Mesenteric fat pad (tissue), 1 donor: ENCODE measurements around the gene RSRC1. TPM values are rescaled to one million over a fixed set of nuclear protein-coding genes. Genes with fewer than 3 reads are reported as not detected.
"Not testable (repeated sequence)": the region's sequence is repeated elsewhere in the genome, so short reads cannot be mapped to it uniquely, and the experiment has no call there.

Source experiments
- DNase-seq: peaks from one replicate; pipeline ENCODE4 v3.0.0-alpha.2; 2020; ENCODE audit warnings: low spot score
- total RNA-seq: library from RNA; stranded (reverse); fragmentation: NEBNext Ultra II Directional; extraction: Animal tissue kit (Norgen Biotek cat#: 25700); gene quantifications from one replicate; pipeline ENCODE4 v1.2.1, GENCODE V29; 2021
- donor health status: DM: yes; HTN: yes; CAD: no.

Gene RSRC1
- total RNA-seq, 1 donor from 2014 or later = 28.8 TPM

DNA sequence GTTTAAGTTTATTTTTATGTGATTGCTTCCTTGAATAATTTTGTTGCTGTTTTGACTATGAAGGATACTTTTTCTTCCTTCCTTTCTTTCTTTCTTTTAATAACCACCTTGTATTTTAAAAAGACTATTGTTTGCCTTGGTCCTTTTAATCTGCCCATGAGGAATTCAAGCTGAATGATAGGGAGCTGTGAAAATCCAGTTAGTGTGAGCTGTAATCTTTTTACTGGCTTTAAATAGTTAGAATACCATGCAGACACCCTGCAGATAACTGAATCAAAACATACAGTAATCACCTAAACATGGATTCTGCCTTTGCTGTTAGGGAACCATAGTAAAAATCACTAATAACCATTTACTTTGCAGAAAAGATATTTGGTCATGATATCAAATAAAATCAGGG, 110.7 kb downstream of the RSRC1 start:
- no peak for DNase-seq

DNA sequence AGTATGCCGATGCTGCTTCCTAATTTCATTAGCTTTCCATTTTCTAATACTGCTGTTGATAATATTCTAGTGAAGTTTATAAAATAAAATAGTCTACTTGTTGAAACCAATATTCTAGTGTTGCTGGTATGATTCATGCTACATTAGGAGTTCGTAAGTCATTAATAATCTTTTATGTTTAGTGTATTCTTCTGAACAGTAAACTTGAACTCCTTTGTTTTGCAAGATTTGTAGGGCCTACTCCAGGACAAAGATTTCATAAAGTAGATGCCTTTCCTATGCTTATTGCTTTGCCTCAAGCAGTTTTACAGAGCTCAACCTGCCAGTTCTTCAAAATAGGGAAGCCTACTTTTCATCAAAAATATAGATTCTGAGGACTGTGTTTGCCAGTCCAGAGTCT, 111.5 kb downstream of the RSRC1 start:
- no peak for DNase-seq

DNA sequence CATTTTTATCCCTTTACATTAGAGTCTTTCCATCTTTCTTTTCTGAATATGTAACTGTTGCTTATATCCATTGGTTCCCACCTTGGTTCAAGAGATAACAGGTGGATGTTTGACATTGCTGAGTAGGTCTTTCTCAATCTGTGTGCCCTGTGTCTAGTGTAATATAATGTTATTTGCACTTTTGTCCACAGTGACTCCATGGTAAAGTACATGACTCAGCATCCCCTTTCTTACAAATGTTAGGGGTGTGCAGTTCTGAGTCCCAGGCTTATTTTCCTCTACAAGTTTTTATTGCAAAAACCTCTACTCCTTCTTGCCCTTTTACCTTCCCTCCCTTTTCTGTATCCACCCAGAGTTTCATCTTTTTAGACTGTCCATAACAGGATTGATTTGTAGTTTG, 116.5 kb downstream of the RSRC1 start:
- DNase-seq = no peak

DNA sequence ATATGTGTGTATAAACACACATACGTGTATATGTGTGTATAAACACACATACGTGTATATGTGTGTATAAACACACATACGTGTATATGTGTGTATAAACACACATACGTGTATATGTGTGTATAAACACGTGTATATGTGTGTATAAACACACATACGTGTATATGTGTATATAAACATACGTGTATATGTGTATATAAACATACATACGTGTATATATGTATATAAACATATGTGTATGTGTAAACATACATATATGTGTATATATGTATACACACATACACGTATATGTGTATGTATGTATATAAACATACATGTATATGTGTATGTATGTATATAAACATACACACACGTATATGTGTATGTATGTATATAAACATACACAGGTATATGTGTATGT, 119.1 kb downstream of the RSRC1 start:
- not testable (repeated sequence) for DNase-seq

DNA sequence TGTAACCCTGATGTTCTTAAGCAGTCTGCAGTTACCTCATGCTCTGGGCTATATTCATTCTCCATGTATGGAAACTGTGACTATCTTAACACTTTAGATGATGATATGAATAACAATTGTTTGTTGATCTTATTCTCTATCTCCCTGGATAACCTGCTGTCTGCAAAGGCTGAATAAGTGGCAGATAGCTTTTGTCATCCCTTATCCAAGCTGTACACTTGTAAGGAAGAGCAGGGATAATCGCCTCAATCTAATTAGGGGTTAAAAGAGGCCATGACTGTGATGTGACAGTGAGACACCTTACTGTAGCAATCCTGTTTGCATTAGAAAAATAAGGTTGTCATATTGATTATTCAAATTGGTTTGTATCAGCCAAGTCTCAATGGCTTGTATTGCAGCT, 123.9 kb downstream of the RSRC1 start:
- DNase-seq = no peak

DNA sequence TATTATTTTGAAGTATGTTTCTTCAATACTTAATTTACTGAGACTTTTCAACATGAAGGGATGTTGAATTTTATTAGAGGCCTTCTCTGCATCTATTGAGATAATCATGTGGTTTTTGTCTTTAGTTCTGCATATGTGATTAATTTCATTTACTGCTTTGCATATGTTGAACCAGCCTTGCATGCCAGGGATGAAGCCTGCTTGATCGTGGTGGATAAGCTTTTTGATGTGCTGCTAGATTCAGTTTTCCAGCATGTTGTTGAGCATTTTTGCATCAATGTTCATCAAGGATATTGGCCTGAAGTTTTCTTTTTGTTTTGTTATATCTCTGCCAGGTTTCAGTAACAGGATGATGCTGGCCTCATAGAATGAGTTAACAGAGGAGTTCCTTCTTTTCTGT, 134.4 kb downstream of the RSRC1 start:
- no peak for DNase-seq

DNA sequence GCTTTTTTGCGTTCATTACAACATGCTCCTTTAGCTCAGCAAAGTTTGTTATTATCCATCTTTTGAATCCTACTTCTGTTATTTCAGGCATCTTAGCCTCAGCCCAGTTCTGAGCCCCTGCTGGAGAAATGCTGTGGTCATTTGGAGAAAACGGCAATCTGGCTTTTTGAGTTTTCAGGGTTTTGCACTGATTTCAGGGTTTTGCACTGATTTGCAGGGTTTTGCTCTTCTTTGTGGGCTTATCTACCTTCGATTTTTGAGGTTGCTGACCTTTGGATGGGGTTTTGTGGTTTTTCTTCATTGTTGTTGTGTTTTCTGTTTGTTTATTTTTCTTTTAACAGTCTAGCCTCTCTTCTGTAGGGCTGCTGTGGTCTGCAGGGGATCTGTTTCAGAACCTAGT, 137.4 kb downstream of the RSRC1 start:
- no peak for DNase-seq

DNA sequence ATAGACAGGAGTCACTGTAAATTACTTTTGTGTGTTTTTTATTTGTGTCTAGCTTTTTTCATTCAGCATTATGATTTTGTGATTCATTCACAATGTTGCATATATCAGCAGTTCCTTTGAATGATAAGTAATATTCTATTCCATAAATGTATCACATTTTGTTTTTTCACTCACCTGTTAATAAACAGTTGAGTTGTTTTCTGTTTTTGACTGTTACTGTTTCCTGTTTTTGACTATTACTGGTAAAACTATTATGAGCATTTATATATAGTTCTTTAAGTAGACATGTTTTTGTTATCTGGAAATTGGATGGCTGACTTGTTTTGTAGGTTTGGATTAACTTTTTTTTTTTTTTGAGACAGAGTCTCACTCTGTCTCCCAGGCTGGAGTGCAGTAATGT, 138.4 kb downstream of the RSRC1 start:
- no peak for DNase-seq

DNA sequence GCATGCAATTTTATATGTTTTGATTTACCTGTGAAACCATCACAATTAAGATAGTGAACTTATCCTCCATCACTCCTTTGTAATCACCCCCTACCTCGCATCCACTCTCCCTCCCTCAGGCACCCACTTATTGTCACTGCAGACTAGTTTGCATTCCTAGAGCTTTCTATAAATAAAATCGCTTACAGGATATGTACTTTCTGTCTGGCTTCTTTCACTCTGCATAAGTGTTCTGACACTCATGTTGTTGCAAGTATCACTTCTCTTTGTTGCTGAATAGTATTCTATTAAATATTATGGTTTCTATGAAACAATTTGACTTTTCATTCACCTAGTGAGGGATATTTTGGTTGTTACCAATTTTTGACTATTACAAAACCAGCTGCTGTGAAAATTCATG, 139.3 kb downstream of the RSRC1 start:
- no peak for DNase-seq

DNA sequence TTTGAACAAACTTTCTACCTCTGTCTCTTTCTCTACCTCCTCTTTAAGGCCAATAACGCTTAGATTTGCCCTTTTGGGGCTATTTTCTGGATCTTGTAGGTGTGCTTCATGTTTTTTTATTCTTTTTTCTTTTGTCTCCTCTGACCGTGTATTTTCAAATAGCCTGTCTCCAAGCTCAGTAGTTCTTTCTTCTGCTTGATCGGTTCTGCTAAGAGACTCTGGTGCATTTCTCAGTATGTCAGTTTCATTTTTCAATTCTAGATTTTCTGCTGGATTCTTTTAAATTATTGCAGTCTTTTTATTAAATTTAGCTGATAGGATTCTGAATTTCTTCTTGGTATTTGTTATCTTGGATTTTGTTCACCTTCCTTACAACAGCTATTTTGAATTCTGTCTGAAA, 148.7 kb downstream of the RSRC1 start:
- DNase-seq = no peak

DNA sequence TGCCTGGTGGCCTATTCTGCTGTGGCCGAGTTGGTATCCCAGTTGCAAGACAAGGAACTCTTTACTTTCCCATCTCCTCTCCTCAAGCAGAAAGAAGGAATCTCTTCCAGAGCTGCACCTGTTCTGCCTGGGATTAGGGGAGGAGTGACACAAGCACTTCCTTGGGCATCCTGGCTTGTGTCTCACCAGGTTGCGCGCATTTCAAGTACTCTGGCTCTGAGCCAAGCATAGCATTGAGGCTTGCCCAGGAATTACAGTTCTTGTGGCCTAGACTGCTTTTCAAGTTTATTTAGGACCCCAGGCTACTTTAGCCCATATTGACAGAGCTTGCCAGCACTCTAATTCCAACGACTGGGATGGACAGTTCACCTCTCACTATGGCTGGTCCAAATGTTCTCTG, 150.5 kb downstream of the RSRC1 start:
- no peak for DNase-seq

DNA sequence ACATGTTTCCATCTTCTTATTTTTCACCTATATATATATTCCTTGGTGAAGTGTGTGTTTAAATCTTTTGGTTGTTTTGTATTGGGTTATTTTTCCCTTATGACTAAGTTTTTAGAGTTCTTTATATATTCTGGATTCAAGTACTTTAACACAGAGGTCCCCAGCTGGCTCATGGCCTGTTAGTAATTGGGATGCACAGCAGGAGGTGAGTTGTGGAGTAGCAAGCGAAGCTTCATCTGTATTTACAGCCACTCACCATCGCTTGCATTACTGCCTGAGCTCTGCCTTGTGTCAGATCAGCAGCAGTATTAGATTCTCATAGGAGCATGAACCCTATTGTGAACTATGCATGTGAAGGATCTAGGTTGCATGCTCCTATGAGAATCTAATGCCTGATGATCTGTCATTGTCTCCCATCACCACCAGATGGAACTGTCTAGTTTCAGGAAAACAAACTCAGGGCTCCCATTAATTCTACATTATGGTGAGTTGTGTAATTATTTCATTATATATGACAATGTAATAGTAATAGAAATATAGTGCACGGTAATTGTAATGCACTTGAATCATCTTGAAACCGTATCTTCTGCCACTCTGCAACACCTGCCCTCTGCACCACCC, 151.6 kb downstream of the RSRC1 start:
- DNase-seq = no peak

DNA sequence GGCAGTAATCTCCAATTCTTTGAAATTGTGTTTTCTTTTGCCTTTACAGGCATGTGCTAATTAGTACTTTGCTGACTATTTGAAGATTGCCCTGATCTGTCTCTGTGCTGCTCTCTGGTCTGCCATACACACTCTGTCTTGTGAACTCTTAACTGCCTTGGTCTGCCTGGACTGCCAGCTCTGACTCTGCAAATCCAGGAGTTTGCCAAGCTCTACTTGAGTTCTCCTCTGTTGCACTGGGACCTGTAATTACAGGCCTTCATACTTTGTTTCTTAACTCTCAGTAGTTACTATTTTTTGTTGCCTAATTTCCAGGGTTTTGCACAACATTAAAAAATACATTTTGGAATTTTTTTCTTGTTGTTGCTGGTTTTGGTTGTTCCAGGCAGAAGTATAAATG, 155.0 kb downstream of the RSRC1 start:
- DNase-seq = no peak

DNA sequence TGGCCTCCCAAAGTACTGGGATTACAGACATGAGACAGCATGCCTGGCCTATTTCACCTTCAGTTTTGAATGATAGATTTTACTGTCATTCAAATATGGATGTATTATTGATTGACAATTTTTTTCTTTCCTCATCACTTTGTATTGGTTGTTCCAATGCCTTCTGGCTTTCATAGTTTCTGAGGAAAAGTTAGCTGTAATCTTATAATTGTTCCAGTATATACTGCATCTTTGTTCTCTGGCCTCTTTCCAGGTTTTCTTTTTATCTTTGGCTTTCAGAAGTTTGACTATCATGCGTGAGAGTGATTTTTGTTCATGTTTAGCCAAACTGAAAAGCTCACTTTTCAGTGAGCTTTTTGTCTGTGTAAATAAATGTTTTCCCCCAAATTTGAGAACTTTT, 157.1 kb downstream of the RSRC1 start:
- DNase-seq = no peak

DNA sequence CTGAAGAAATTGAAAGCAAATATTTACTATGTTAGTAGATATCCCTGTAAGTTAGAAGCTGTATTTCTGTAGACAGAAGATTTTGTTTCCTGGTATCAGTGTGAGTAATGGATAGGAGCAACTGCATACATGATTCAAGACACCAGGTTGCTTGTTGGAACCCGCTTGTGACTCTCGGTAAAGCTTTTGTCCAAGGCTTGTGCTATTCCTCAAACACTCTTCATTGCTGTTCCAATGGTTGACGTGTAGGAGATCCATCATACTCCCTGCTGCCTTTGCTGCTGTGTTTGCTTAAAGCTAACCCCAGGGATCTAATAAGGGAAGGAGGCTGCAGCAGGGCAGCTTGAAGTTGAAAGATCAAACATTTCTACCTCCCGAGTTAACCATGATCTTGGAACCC, 160.1 kb downstream of the RSRC1 start:
- no peak for DNase-seq

DNA sequence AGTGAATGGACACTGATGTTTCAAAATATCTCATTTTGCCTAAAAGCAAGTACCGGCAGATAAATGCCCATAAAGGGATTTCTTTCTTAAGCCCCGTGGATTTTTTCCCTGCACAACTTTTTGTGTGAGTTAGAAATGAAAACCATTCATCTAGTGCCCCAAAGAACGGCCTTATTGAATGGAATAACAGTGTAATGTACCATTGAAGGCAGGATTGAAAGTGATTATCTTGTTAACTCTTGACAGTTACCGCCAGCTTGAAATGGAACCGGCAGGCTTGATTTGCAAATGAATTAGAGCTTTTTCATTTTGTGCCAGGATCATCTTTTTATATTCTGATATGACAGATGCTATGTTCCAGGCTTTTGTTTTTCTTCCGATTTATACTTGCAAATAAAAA, 162.2 kb downstream of the RSRC1 start:
- DNase-seq = no peak

DNA sequence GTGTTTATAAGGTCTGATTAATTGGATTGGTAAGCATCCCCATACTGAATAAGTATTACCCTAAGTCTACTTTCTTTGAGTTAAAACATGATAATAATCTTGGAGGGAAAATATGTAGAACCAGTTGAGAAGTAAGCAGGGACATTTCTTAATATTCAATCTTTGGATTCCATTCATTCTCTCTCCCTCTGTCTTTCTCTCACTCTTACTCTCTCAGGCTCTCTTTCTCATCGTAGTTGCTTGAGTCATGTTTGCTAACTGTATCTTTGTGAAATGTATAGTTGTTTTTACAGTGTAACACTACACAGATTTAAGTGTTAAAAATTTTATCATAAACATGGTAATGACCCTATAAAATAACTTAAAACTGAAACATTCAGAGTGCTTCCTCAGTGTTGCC, 163.8 kb downstream of the RSRC1 start:
- DNase-seq = no peak

DNA sequence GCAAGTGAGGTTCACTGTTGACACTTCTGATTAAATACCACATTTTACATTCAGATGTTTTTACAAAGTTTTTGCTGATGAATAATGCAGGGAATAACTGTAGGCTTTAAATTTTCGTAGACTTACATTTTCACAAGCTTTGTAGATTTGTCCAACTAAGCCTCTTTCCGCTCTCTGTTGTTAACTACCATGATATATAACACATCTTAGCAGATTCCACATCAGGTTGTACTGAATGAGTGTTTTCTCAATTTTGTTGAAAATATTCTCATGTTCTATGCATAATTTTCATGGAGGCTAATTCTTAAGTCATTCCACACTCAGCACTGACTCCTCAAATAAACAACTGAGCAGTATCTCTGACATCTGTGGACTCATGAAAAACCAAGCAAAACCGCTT, 168.3 kb downstream of the RSRC1 start:
- DNase-seq = no peak

DNA sequence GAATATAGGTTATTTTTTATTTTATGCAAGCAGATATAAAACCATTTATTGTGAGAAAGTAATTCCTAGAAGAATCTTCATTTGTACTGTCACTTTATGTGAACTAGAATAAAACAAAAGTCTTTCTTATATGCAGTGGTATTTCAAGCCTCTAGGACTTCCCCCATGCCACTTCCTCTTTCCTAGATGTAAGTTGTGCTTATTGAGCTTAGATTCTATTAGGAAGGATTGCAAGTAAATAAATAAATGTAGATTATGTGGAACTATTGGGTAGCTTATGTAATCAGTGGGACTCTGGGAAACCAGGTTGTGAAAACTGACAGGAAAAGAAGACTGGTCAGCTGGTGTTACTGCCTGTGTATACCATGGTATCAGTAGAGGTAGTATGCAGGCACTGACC, 169.7 kb downstream of the RSRC1 start:
- no peak for DNase-seq

DNA sequence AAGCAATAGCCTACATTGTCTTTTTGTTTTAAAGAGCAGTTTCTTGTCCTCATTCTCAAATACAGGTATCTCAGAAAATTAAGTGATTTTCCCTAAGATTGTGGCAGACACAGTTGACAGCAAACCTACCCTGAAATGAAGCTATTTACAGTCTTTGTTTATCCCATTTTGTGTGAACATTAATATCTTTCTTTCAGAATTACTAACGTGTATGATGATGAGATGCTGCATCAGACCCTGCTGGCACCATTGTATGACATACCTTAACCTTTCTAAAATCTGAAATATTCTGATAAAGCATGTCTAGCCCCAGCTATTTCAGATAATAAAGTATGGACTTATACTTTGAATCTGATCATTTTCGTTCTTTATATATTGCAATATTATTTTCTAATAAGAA, 185.9 kb downstream of the RSRC1 start:
- DNase-seq = no peak

DNA sequence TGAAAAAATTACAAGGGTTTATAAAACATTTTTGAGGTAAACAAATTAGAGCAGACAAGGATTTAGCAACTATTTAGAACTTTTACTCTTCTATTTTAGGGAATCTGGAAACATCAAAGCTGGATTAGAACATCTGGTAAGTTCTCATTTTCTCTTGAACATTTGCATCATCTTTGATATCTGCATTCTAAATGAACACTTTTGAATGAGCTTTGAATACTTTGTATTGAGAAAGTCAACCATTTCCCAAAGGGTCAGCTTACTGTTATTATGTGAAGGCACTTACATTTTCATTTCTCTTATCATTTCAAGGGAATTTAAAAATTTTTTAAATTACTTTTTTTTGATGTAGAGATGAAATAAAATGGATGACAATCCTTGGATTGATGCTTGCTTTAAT, 188.1 kb downstream of the RSRC1 start:
- DNase-seq = no peak

DNA sequence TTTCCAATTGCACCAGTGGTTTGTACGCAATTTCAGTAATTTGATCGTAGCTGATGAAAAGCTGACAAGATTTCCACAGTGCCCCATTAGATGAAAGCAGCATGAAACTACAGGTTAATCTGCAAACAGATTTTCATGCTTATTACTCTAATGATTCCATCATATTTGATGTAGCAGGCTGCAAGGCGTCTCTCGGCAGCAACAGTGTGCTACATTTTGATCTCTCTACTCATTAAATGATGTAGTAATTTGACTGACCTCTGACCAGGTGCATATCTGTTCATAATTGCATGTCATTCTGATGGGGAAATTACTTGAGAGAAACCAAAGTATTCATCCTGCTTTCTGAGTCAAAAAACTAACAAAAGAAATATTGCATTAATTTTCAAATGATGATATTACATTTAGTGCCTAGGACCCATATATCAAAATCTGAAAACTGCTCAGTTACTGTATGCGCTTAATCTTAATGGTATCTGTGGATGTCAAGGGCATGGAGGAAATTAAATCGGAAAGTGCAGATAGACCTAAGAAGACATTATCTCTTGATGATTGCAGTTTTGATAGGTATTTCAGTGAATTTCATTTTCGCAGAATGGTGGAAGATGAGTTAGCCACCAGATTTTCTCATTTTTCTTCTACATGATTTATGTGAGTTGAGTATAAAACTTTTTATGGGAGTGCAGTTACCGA, 198.5 kb downstream of the RSRC1 start:
- DNase-seq = no peak

DNA sequence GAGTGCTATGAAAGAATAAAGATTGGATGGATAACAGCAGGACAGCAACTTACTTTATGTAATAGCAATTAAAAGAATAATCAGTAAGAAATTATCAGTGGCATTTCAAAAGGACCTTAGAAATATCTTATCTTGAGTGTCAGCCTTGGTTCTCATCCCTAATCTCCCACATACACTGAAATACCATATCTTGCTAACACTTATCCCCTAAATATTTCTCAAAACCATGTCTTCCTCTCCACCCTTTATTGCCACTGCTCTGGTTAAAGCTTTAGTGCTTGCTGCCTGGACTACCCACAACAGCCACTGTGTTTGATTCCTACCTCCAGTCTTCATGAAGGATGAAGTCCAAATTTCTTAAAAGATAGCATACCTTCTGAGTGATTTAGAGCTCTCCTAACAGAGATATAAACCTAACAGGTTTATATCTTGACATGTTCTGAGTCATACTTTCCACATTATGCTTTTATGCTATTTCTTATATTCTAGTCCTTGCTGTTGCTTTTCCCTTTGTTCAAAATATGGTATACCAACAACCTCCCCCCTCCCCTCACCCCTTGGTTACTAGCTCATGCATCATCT, 202.8 kb downstream of the RSRC1 start:
- no peak for DNase-seq
